8988T (cell line): ENCODE data around the gene PLEKHA6.

Experiments used
- DNase-seq: peaks from one replicate; pipeline ENCODE4 v3.0.0; 2011

The PLEKHA6 gene

GRCh38 chr1:204359474-204360255 is at the start of gene PLEKHA6:
TSS of gene PLEKHA6 (minus strand) at chr1:204359929. CDS start at chr1:204273727, 86,202 bp downstream.
- DNase-seq, result no peak

GRCh38 chr1:204409123-204409522 is 49.4 kb upstream of the PLEKHA6 start:
- DNase-seq, result no peak

- no peak for DNase-seq
These were observed 48.9 kb upstream of the PLEKHA6 start for GRCh38 chr1:204408602-204409001.

- DNase-seq, result no peak
These were observed 48.4 kb upstream of the PLEKHA6 start for GRCh38 chr1:204408074-204408507.

- no peak for DNase-seq
These were observed 47.7 kb upstream of the PLEKHA6 start for GRCh38 chr1:204407295-204407971.

GRCh38 chr1:204406621-204407020 is 46.9 kb upstream of the PLEKHA6 start:
- no peak for DNase-seq

- DNase-seq, result no peak
These were observed 46.3 kb upstream of the PLEKHA6 start for GRCh38 chr1:204405988-204406387.

- no peak for DNase-seq
These were observed 44.9 kb upstream of the PLEKHA6 start for GRCh38 chr1:204404629-204405028.

- DNase-seq, result no peak
These were observed 42.7 kb upstream of the PLEKHA6 start for GRCh38 chr1:204402391-204402790.

- no peak for DNase-seq
These were observed 42.0 kb upstream of the PLEKHA6 start for GRCh38 chr1:204401730-204402129.

GRCh38 chr1:204400882-204401510 is 41.3 kb upstream of the PLEKHA6 start:
- no peak for DNase-seq

GRCh38 chr1:204398197-204399125 is 38.7 kb upstream of the PLEKHA6 start:
- DNase-seq, result peak; percentile 66

- DNase-seq, result no peak
These were observed 36.4 kb upstream of the PLEKHA6 start for GRCh38 chr1:204396015-204396583.

- DNase-seq, result no peak
These were observed 31.9 kb upstream of the PLEKHA6 start for GRCh38 chr1:204391629-204392028.

GRCh38 chr1:204390751-204391466 is 31.2 kb upstream of the PLEKHA6 start:
- DNase-seq, result no peak

GRCh38 chr1:204385727-204386126 is 26.0 kb upstream of the PLEKHA6 start:
- no peak for DNase-seq

GRCh38 chr1:204384636-204385352 is 25.1 kb upstream of the PLEKHA6 start:
- no peak for DNase-seq

- no peak for DNase-seq
These were observed 23.6 kb upstream of the PLEKHA6 start for GRCh38 chr1:204383163-204383904.

GRCh38 chr1:204382714-204383083 is 23.0 kb upstream of the PLEKHA6 start:
- no peak for DNase-seq

- no peak for DNase-seq
These were observed 20.6 kb upstream of the PLEKHA6 start for GRCh38 chr1:204380293-204380831.
